Naive thymus-derived CD8-positive, alpha-beta T cell (primary cell): ENCODE measurements around the gene PPP1R1B. TPM values are rescaled to one million over a fixed set of nuclear protein-coding genes. Genes with fewer than 3 reads are reported as not detected.
A peak's percentile ranks its signal among the peaks of the same experiment; 100 is the strongest.

ENCODE experiments used
- ATAC-seq, 2 donors: fragments of 150-1000 bp; cut with Tn5 transposase in 1 of 2; sonication (Bioruptor Pico), chemical (Tn5 transposase) in 1 of 2; 1 replicate in 1 of 2; 2 replicates in 1 of 2; pipeline ENCODE4 v1.10.0; 2021; ENCODE audit warnings: mild to moderate bottlenecking in 2 of 2, moderate library complexity in 2 of 2
- POLR2A ChIA-PET: fragments of 350-600 bp; sonication (Branson Sonifier 250); formaldehyde crosslinking; loops from one replicate; lab custom pipeline; 2021; ENCODE audit warnings: antibody characterized with exemption; lab: Charles Lee
- DNase-seq, 10 donors: peaks; one replicate each; pipeline versions ENCODE4 v3.0.0 to v3.0.0-alpha.2; 2020 to 2022
- H3K27ac Mint-ChIP-seq, 10 donors: one replicate each; pipeline ENCODE4 v1.8.0; 2020 to 2022; ENCODE audit warnings: mild to moderate bottlenecking in 10 of 10, mixed read lengths in 10 of 10, moderate library complexity in 4 of 10, inconsistent platforms in 1 of 10
- H3K27me3 Mint-ChIP-seq, 5 donors: one replicate each; pipeline ENCODE4 v1.8.0; 2021 to 2022; ENCODE audit warnings: mixed read lengths in 5 of 5
- H3K36me3 Mint-ChIP-seq, 3 donors: one replicate each; pipeline ENCODE4 v1.8.0; 2020 to 2022; ENCODE audit warnings: mixed read lengths in 3 of 3, mild to moderate bottlenecking in 2 of 3, inconsistent platforms in 1 of 3
- H3K4me1 Mint-ChIP-seq, 4 donors: one replicate each; pipeline ENCODE4 v1.8.0; 2021 to 2022; ENCODE audit warnings: mixed read lengths in 4 of 4
- H3K4me3 Mint-ChIP-seq, 10 donors: one replicate each; pipeline ENCODE4 v1.8.0; 2020 to 2022; ENCODE audit warnings: mild to moderate bottlenecking in 10 of 10, mixed read lengths in 10 of 10, moderate library complexity in 6 of 10, inconsistent platforms in 1 of 10
- H3K9me3 Mint-ChIP-seq, 9 donors: one replicate each; pipeline ENCODE4 v1.8.0; 2020 to 2022; ENCODE audit warnings: mixed read lengths in 9 of 9, mild to moderate bottlenecking in 3 of 9, inconsistent platforms in 1 of 9, moderate library complexity in 1 of 9
- polyA plus RNA-seq, 3 donors: library from polyadenylated mRNA; unstranded; fragments of 300-500 nt; fragmentation: Illumina TruSeq; gene quantifications; one replicate each; pipeline ENCODE4 v1.2.3, GENCODE V29; 2021
- total RNA-seq, 8 experiments: library from RNA in 2 of 8; stranded (reverse) in 2 of 8; gene quantifications; one replicate each; pipeline ENCODE4 v1.2.3 and lab custom pipeline; 2021 to 2026

Gene PPP1R1B
- total and polyA plus RNA-seq, 5 experiments from 2014 or later: not detected

DNA sequence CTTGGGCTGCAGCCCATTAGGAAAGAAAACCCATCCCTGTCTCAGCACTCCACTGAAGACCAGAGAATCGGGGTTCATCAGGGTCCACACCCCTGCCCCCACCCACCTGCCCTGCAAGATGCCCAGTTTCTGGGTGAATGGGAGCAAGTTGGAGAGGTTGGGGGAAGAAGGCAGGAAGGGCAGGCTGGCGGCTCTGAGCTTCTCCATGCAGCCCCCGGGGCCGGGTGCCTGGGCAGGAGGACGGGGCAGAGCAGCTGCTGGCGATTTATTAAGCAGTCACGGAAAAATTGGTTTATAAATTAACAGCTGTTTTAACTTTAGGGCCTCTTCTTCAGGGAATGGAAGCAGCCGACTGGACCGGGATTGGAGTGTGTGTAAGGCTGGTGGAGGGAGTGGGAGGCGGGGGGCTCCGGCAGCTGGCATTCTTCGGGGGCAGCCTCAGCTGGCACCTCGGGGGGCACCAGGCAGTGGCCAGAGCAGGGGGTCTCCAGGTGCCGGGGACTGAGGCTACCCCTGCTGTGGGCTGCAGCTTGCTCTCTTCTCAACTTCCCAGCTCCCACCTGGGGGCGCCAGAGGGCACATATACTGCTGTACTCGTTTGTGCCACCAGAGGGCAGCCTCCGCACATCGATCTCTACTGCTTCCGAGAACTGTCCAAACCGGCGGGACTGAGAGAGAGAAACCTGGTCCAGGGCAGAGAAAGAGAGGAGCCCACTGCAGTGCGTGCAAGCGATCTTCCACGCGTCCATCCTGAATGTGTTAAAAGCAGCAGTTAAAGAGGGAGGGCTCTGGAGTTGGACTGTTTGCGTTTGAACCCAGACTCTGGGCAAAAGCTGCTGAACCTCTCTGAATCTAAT is 5.0 kb upstream of the PPP1R1B start:
- Mint-ChIP-seq H3K9me3 (no peaks in the 10 kb centered on the region), H3K27me3 (peaks cover 8 to 25% (median 18%) of the 10 kb centered on the region in 5 donors), H3K4me1 (peaks cover 15 to 41% (median 29%) of the 10 kb centered on the region in 4 donors), H3K36me3 (peaks cover 0 to 4% (median 0%) of the 10 kb centered on the region in 3 donors), H3K27ac (peak overlapping the region in 9 of 10 donors; percentile 5 to 75 (median 57)), H3K4me3 (peak overlapping the region; percentile 26 to 82 (median 51))
- POLR2A ChIA-PET: interaction anchor here (0.6 to 7.1 kb wide), 17 partner anchors 12 to 359 kb away, joined by 3 to 55 read pairs (median 4); partner anchors contain the start of genes CDK12, IKZF3, MIEN1 and PGAP3
- ATAC-seq: peak; percentile 54 to 67
- DNase-seq: peak; percentile 75 to 98 (median 87)

DNA sequence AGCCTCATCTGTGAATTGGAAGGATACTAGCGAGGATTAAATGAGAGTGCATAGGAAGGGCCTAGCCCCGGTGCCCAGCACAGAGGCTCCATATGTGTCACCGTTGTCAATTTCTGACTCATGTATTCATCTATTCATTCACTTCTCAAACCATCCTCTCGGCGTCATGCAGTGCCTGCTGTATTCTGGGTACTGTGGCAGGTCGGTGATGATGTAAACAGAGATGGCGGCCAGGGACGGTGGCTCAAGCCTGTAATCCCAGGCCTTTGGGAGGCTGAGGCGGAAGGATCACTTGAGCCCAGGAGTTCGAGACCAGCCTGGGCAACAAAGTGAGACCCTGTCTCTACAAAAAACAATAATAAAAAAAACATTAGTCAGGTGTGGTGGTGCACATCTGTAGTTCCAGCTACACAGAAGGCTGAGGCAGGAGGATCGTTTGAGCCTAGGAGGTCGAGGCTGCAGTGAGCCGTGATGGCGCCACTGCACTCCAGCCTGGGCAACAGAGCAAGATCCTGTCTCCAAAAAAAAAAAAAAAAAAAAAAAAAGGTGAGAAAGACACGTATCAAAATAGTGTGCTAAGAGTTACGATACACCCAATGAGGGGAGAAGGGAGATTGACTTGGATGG is 4.3 kb upstream of the PPP1R1B start:
- Mint-ChIP-seq H3K36me3 (peaks cover 0 to 4% (median 0%) of the 10 kb centered on the region in 3 donors), H3K4me1 (peaks cover 15 to 37% (median 31%) of the 10 kb centered on the region in 4 donors), H3K4me3 (peak overlapping the region in 5 of 10 donors; percentile 47 to 82 (median 65)), H3K27ac (peak overlapping the region in 6 of 10 donors; percentile 54 to 75 (median 59)), H3K27me3 (peaks cover 8 to 27% (median 18%) of the 10 kb centered on the region in 5 donors), H3K9me3 (no peaks in the 10 kb centered on the region)
- ATAC-seq (peak; percentile 4 to 12), DNase-seq (no peak)
- POLR2A ChIA-PET: interaction anchor here (0.7 to 7.1 kb wide), 10 partner anchors 11 to 358 kb away, joined by 3 to 55 read pairs (median 6); partner anchors contain the start of genes CDK12, IKZF3, MIEN1 and PSMD3

GRCh38 chr17:39623356-39623950 is 3.3 kb upstream of the PPP1R1B start:
- Mint-ChIP-seq H3K4me1 (peaks cover 15 to 39% (median 29%) of the 10 kb centered on the region in 4 donors), H3K4me3 (peak overlapping the region in 3 of 10 donors; percentile 22 to 50 (median 24)), H3K36me3 (peaks cover 0 to 4% (median 0%) of the 10 kb centered on the region in 3 donors), H3K27ac (peak overlapping the region in 2 of 10 donors; percentile 17 to 78), H3K27me3 (peaks cover 11 to 36% (median 23%) of the 10 kb centered on the region in 5 donors), H3K9me3 (no peaks in the 10 kb centered on the region)
- DNase-seq (peak; percentile 69 to 90 (median 82)), ATAC-seq (peak; percentile 70 to 72)
- POLR2A ChIA-PET: interaction anchor here (0.6 to 7.1 kb wide), 10 partner anchors 10 to 357 kb away, joined by 3 to 55 read pairs (median 6); partner anchors contain the start of genes MIEN1, PGAP3 and PSMD3

GRCh38 chr17:39624313-39624712 is 2.4 kb upstream of the PPP1R1B start:
- Mint-ChIP-seq H3K4me3 (peak overlapping the region in 1 of 10 donors; percentile 8), H3K9me3 (no peaks in the 10 kb centered on the region), H3K27me3 (peaks cover 13 to 40% (median 27%) of the 10 kb centered on the region in 5 donors), H3K27ac (no peak overlapping the region), H3K4me1 (peaks cover 15 to 37% (median 28%) of the 10 kb centered on the region in 4 donors), H3K36me3 (peaks cover 0 to 4% (median 0%) of the 10 kb centered on the region in 3 donors)
- POLR2A ChIA-PET: interaction anchor here (0.6 to 1.4 kb wide), 4 partner anchors 64 to 206 kb away, joined by 3 to 5 read pairs (median 3); partner anchors contain the start of genes MIEN1 and PGAP3
- DNase-seq (no peak), ATAC-seq (no peak)

- H3K4me3 Mint-ChIP-seq: peak overlapping the region in 3 of 10 donors; percentile 39 to 72 (median 44)
- H3K27ac Mint-ChIP-seq: no peak overlapping the region
- no peaks in the 10 kb centered on the region for H3K9me3 Mint-ChIP-seq
- peaks cover 13 to 40% (median 27%) of the 10 kb centered on the region in 5 donors for H3K27me3 Mint-ChIP-seq
- no peak for DNase-seq
- peaks cover 0 to 4% (median 0%) of the 10 kb centered on the region in 3 donors for H3K36me3 Mint-ChIP-seq
- ATAC-seq: no peak
- peaks cover 15 to 37% (median 28%) of the 10 kb centered on the region in 4 donors for H3K4me1 Mint-ChIP-seq
- POLR2A ChIA-PET: interaction anchor here (0.6 to 1.5 kb wide), 4 partner anchors 17 to 128 kb away, joined by 3 to 4 read pairs (median 3); partner anchors contain the start of gene MIEN1
Observed at GRCh38 chr17:39625198-39625785, 1.5 kb upstream of the PPP1R1B start.

DNA sequence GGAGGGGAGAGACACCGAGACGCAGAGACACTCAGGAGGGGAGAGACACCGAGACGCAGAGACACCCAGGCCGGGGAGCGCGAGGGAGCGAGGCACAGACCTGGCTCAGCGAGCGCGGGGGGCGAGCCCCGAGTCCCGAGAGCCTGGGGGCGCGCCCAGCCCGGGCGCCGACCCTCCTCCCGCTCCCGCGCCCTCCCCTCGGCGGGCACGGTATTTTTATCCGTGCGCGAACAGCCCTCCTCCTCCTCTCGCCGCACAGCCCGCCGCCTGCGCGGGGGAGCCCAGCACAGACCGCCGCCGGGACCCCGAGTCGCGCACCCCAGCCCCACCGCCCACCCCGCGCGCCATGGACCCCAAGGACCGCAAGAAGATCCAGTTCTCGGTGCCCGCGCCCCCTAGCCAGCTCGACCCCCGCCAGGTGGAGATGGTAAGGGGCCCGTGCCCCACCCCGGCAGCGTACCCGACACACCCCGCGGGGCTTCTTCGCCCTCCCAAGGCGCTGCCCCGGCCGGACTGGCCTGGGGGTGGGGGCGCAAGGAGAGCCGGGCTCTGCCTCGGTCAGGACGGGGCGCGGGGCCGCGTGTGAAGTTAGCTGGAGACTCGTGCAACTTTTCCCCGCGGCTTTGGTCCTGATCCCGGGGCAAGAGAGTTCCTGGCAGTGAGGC is 427 bp downstream of the PPP1R1B start:
- peaks cover 16 to 57% (median 37%) of the 10 kb centered on the region in 5 donors for H3K27me3 Mint-ChIP-seq
- no peak for DNase-seq
- peaks cover 0 to 4% (median 0%) of the 10 kb centered on the region in 3 donors for H3K36me3 Mint-ChIP-seq
- peak; percentile 30 to 37 for ATAC-seq
- no peaks in the 10 kb centered on the region for H3K9me3 Mint-ChIP-seq
- H3K4me1 Mint-ChIP-seq: peaks cover 18 to 44% (median 31%) of the 10 kb centered on the region in 4 donors
- POLR2A ChIA-PET: interaction anchor here (0.6 to 2.3 kb wide), 6 partner anchors 9 to 54 kb away, joined by 3 to 5 read pairs (median 4); no protein-coding TSS in a partner anchor
- H3K27ac Mint-ChIP-seq: no peak overlapping the region
- peak overlapping the region; percentile 28 to 82 (median 64) for H3K4me3 Mint-ChIP-seq

- H3K27ac Mint-ChIP-seq: no peak overlapping the region
- peaks cover 14 to 42% (median 28%) of the 10 kb centered on the region in 4 donors for H3K4me1 Mint-ChIP-seq
- POLR2A ChIA-PET: interaction anchor here (1.0 to 2.3 kb wide), 4 partner anchors 10 to 51 kb away, joined by 3 to 5 read pairs (median 4); no protein-coding TSS in a partner anchor
- ATAC-seq (no peak), DNase-seq (no peak)
- peak overlapping the region in 6 of 10 donors; percentile 11 to 55 (median 30) for H3K4me3 Mint-ChIP-seq
- H3K9me3 Mint-ChIP-seq: no peaks in the 10 kb centered on the region
- peaks cover 0 to 4% (median 0%) of the 10 kb centered on the region in 3 donors for H3K36me3 Mint-ChIP-seq
- H3K27me3 Mint-ChIP-seq: peaks cover 16 to 57% (median 37%) of the 10 kb centered on the region in 5 donors
Observed at GRCh38 chr17:39627712-39628516, 1.2 kb downstream of the PPP1R1B start.

GRCh38 chr17:39628655-39629493 is 2.1 kb downstream of the PPP1R1B start:
- no peak for DNase-seq
- POLR2A ChIA-PET: interaction anchor here (1.5 to 2.3 kb wide), 2 partner anchors 9 to 42 kb away, joined by 3 to 5 read pairs; no protein-coding TSS in a partner anchor
- ATAC-seq: no peak
- Mint-ChIP-seq H3K27me3 (peaks cover 16 to 57% (median 37%) of the 10 kb centered on the region in 5 donors), H3K4me1 (peaks cover 9 to 40% (median 22%) of the 10 kb centered on the region in 4 donors), H3K27ac (no peak overlapping the region), H3K4me3 (no peak overlapping the region), H3K36me3 (peaks cover 0 to 4% (median 0%) of the 10 kb centered on the region in 3 donors), H3K9me3 (no peaks in the 10 kb centered on the region)

DNA sequence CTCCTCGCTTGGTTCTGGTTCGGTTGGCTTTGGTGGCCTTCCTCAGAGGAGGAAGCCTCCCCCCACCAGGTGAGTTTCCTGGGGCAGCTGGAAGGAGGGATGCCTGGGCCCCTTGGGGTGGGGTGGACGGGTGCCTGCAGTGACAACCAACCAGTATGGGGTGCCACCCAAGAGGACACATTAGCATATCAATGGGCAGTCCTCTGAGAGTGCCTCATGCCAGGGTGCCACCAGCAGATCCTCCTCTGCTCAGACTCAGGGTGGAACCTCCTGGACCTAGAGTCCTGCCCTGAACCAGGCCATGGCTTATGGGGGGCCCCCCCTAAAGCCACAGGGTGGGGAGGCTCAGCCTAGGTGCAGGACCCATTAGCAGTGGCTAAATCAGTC is 2.7 kb downstream of the PPP1R1B start:
- no peak overlapping the region for H3K4me3 Mint-ChIP-seq
- H3K36me3 Mint-ChIP-seq: peaks cover 0 to 4% (median 0%) of the 10 kb centered on the region in 3 donors
- peaks cover 16 to 55% (median 35%) of the 10 kb centered on the region in 5 donors for H3K27me3 Mint-ChIP-seq
- DNase-seq (no peak), ATAC-seq (no peak)
- peaks cover 13 to 44% (median 23%) of the 10 kb centered on the region in 4 donors for H3K4me1 Mint-ChIP-seq
- H3K9me3 Mint-ChIP-seq: no peaks in the 10 kb centered on the region
- POLR2A ChIA-PET: no interaction called here
- no peak overlapping the region for H3K27ac Mint-ChIP-seq
